ENCODE results near the gene CD4. TPM values are rescaled to one million over a fixed set of nuclear protein-coding genes. Genes with fewer than 3 reads are reported as not detected.

Gene CD4
- total and polyA plus RNA-seq, 8 donors: 2.0 to 25.9 (median 7.3) TPM; not detected in 2

- Histone ChIP-seq H3K4me1 (peaks cover 54 to 92% (median 85%) of the 10 kb centered on the region in 4 donors), H3K36me3 (peaks cover 12 to 23% (median 19%) of the 10 kb centered on the region in 4 donors), H3K9me3 (no peaks in the 10 kb centered on the region), H3K27me3 (peaks cover 0 to 16% (median 5%) of the 10 kb centered on the region in 3 donors), H3K4me3 (peak overlapping the region; percentile 63 to 78 (median 78)), H3K27ac (peak overlapping the region in 4 of 5 donors; percentile 85 to 96 (median 94))
- TF ChIP-seq POLR2AphosphoS5 (IDR thresholded peaks at IDR 0.05) (no peak), POLR2A (IDR thresholded peaks at IDR 0.05) (no peak), EP300 (IDR thresholded peaks at IDR 0.05) (no peak)
- TF ChIP-seq, protein P1, sequence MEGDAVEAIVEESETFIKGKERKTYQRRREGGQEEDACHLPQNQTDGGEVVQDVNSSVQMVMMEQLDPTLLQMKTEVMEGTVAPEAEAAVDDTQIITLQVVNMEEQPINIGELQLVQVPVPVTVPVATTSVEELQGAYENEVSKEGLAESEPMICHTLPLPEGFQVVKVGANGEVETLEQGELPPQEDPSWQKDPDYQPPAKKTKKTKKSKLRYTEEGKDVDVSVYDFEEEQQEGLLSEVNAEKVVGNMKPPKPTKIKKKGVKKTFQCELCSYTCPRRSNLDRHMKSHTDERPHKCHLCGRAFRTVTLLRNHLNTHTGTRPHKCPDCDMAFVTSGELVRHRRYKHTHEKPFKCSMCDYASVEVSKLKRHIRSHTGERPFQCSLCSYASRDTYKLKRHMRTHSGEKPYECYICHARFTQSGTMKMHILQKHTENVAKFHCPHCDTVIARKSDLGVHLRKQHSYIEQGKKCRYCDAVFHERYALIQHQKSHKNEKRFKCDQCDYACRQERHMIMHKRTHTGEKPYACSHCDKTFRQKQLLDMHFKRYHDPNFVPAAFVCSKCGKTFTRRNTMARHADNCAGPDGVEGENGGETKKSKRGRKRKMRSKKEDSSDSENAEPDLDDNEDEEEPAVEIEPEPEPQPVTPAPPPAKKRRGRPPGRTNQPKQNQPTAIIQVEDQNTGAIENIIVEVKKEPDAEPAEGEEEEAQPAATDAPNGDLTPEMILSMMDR (IDR thresholded peaks at IDR 0.05): no peak
- intact Hi-C loops (cut with DNase I; ENCODE audit: low total_unique reads): no loop called here
- DNase-seq: peak in 1 of 2 donors; percentile 40
- WGBS, 5 donors: 47 to 56% (median 53%) methylated on average over 6 of the region's 6 CpGs
Observed at GRCh38 chr12:6768437-6768914, 20.9 kb upstream of the CD4 start.

- peak in 1 of 2 donors; percentile 83 for DNase-seq
- intact Hi-C loops (cut with DNase I; ENCODE audit: low total_unique reads): no loop called here
- H3K4me3 ChIP-seq: peak overlapping the region; percentile 63 to 78 (median 78)
- peaks cover 0 to 21% (median 10%) of the 10 kb centered on the region in 3 donors for H3K27me3 ChIP-seq
- peaks cover 12 to 23% (median 19%) of the 10 kb centered on the region in 4 donors for H3K36me3 ChIP-seq
- H3K27ac ChIP-seq: peak overlapping the region in 3 of 5 donors; percentile 91 to 96 (median 96)
- H3K9me3 ChIP-seq: no peaks in the 10 kb centered on the region
- H3K4me1 ChIP-seq: peaks cover 54 to 92% (median 85%) of the 10 kb centered on the region in 4 donors
- WGBS, 5 donors: 46 to 61% (median 61%) methylated on average over 6 of the region's 6 CpGs
- TF ChIP-seq, protein P1 (IDR thresholded peaks at IDR 0.05): no peak
- TF ChIP-seq POLR2AphosphoS5 (IDR thresholded peaks at IDR 0.05) (no peak), EP300 (IDR thresholded peaks at IDR 0.05) (no peak), POLR2A (IDR thresholded peaks at IDR 0.05) (no peak)
Observed at GRCh38 chr12:6768990-6769389, 20.3 kb upstream of the CD4 start.

DNA sequence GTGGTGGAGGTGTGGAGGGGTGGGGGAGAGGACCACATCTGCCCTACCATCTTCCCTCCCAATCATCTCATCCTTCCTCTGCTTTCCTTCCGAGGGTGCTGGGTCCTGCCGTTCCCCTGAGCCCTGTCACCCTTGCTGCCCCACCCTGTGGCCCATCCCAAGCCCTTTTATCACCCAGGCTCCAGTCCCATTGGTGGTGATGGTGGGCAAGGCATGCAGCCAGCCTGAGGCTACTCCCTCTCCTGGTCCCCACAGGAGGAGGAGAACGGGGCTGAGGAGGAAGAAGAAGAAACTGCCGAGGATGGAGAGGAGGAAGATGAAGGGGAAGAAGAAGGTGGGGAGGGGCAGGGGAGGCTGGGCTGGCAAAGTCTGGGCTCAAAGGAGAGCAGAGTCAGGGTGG lies 19.7 kb upstream of the CD4 start:
- peaks cover 12 to 23% (median 19%) of the 10 kb centered on the region in 4 donors for H3K36me3 ChIP-seq
- TF ChIP-seq POLR2AphosphoS5 (IDR thresholded peaks at IDR 0.05): no peak
- no peak for TF ChIP-seq POLR2A (IDR thresholded peaks at IDR 0.05)
- TF ChIP-seq, protein P1 (IDR thresholded peaks at IDR 0.05): no peak
- TF ChIP-seq EP300 (IDR thresholded peaks at IDR 0.05): no peak
- DNase-seq: no peak
- peaks cover 0 to 28% (median 13%) of the 10 kb centered on the region in 3 donors for H3K27me3 ChIP-seq
- H3K4me1 ChIP-seq: peaks cover 54 to 92% (median 85%) of the 10 kb centered on the region in 4 donors
- intact Hi-C loops (cut with DNase I; ENCODE audit: low total_unique reads): no loop called here
- H3K9me3 ChIP-seq: no peaks in the 10 kb centered on the region
- WGBS, 5 donors: 62 to 75% (median 68%) methylated on average over 3 to 4 of the region's 4 CpGs
- H3K4me3 ChIP-seq: no peak overlapping the region
- H3K27ac ChIP-seq: peak overlapping the region in 3 of 5 donors; percentile 23 to 96 (median 23)

DNA sequence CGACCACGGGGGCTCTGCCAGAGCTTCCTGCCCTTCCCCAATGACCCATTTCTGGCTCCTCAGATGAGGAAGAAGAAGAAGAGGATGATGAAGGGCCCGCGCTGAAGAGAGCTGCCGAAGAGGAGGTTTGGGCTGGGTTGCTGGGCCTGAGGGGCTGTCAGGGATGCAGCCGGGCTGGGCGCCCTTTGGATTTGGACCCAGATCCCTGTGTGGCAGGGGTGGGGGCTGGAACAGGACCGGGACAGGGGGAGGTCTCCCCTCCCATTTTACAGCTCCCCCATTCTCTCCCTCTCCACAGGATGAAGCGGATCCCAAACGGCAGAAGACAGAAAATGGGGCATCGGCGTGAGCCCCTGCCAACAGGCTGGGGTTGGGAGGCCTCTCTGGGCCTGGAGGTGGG lies 19.2 kb upstream of the CD4 start:
- Histone ChIP-seq H3K36me3 (peaks cover 12 to 23% (median 19%) of the 10 kb centered on the region in 4 donors), H3K4me1 (peaks cover 52 to 92% (median 85%) of the 10 kb centered on the region in 4 donors), H3K27me3 (peaks cover 0 to 29% (median 13%) of the 10 kb centered on the region in 3 donors), H3K9me3 (no peaks in the 10 kb centered on the region), H3K4me3 (no peak overlapping the region), H3K27ac (peak overlapping the region in 3 of 5 donors; percentile 23 to 96 (median 23))
- DNase-seq: no peak
- no peak for TF ChIP-seq POLR2A (IDR thresholded peaks at IDR 0.05)
- TF ChIP-seq, protein P1 (IDR thresholded peaks at IDR 0.05): no peak
- TF ChIP-seq POLR2AphosphoS5 (IDR thresholded peaks at IDR 0.05): no peak
- TF ChIP-seq EP300 (IDR thresholded peaks at IDR 0.05): no peak
- 75 to 91% (median 84%) methylated on average over 12 of the region's 12 CpGs for WGBS, 5 donors
- intact Hi-C loops (cut with DNase I; ENCODE audit: low total_unique reads): no loop called here

Measured in stomach (tissue), 9 donors.